Esophagus muscularis mucosa (tissue), 4 donors: ENCODE data around the gene SLC13A3. TPM values are rescaled to one million over a fixed set of nuclear protein-coding genes. Genes with fewer than 3 reads are reported as not detected.

ENCODE experiments used
- DNase-seq: peaks from one replicate; pipeline ENCODE4 v3.0.0-alpha.2; 2017; ENCODE audit errors: extremely low spot score
- H3K27ac ChIP-seq, 4 donors: fragments of 200-600 bp; sonication (generic); replicated peaks in 1 of 4; 1 replicate in 3 of 4; 2 replicates in 1 of 4; pipeline ENCODE4 v1.5.1; 2016 to 2019; ENCODE audit warnings: mild to moderate bottlenecking in 1 of 4
- H3K27me3 ChIP-seq, 4 donors: fragments of 200-600 bp; sonication (generic); one replicate each; pipeline versions ENCODE4 v1.5.1 to v1.6.0; 2016 to 2019
- H3K36me3 ChIP-seq, 4 donors: fragments of 200-600 bp; sonication (generic); one replicate each; pipeline ENCODE4 v1.5.1; 2016 to 2019
- H3K4me1 ChIP-seq, 4 donors: fragments of 200-600 bp; sonication (generic); one replicate each; pipeline ENCODE4 v1.5.1; 2016 to 2019
- H3K4me3 ChIP-seq, 4 donors: fragments of 200-600 bp; sonication (generic); 1 replicate in 2 of 4; 2 replicates in 2 of 4; pipeline ENCODE4 v1.5.1; 2016 to 2019; ENCODE audit warnings: mild to moderate bottlenecking in 4 of 4, moderate library complexity in 1 of 4
- H3K9me3 ChIP-seq, 4 donors: fragments of 200-600 bp; sonication (generic); 1 replicate in 3 of 4; 2 replicates in 1 of 4; pipeline ENCODE4 v1.5.1; 2016 to 2019
- EP300 ChIP-seq: sonication (generic); formaldehyde crosslinking; IDR thresholded peaks from one replicate; pipeline ENCODE4 v1.6.1; 2017; ENCODE audit warnings: antibody characterized with exemption
- POLR2A ChIP-seq: fragments of 450-650 bp; IDR thresholded peaks from one replicate; pipeline ENCODE4 v1.6.1; 2017; ENCODE audit warnings: antibody characterized with exemption, moderate library complexity, mild to moderate bottlenecking, low read depth
- POLR2AphosphoS5 ChIP-seq, 2 donors: sonication (generic); formaldehyde crosslinking; IDR thresholded peaks; one replicate each; pipeline ENCODE4 v1.6.1; 2017; ENCODE audit warnings: antibody characterized with exemption in 2 of 2
- WGBS: methylation state at CpG from one replicate; pipeline ENCODE4 v1.1.5; 2018; 5-methylcytosine and 5-hydroxymethylcytosine counted together
- intact Hi-C: fragments of 100-400 bp; cut with DNase I; formaldehyde crosslinking; loops from one replicate; pipeline ENCODE4 v1.15.1; 2023
- total RNA-seq, 4 donors: library from RNA; depleted of rRNA; stranded (reverse); fragments of >200 nt; gene quantifications; one replicate each; pipeline versions ENCODE4 v1.1.0 to v1.2.1, GENCODE V29; 2016
- TF ChIP-seq, protein P1 (sequence below), 3 experiments: fragments of 200-600 bp in 2 of 3; fragments of 450-650 bp in 1 of 3; sonication (generic) in 2 of 3; IDR thresholded peaks; one replicate each; pipeline ENCODE4 v1.5.1; 2017 to 2019; ENCODE audit warnings: antibody characterized with exemption in 3 of 3, mild to moderate bottlenecking in 2 of 3, moderate library complexity in 1 of 3

Gene SLC13A3
- total RNA-seq, 4 donors from 2014 or later: 0.42 to 0.66 (median 0.61) TPM

DNA sequence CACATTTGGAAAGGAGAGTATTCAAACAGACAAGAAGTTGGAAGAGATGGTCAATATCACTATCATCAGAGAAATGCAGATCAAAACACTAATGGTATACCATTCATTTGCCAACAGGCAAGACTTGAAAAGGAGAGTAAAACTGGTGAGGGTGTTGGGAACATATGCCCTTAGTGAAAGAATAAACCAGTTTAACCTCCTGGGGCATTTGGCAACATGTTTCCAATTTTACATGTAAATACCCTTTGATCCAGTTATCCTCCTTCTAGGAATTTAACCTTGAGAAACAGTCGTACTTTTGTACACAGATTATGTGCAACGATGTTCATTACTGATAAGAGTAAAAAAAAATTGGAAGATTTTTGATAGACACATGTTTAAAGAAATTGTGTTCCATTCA, 66.8 kb downstream of the SLC13A3 start:
- H3K27ac ChIP-seq: no peak overlapping the region
- H3K4me3 ChIP-seq: no peak overlapping the region
- no peak for DNase-seq
- H3K36me3 ChIP-seq: no peaks in the 10 kb centered on the region
- TF ChIP-seq, protein P1, sequence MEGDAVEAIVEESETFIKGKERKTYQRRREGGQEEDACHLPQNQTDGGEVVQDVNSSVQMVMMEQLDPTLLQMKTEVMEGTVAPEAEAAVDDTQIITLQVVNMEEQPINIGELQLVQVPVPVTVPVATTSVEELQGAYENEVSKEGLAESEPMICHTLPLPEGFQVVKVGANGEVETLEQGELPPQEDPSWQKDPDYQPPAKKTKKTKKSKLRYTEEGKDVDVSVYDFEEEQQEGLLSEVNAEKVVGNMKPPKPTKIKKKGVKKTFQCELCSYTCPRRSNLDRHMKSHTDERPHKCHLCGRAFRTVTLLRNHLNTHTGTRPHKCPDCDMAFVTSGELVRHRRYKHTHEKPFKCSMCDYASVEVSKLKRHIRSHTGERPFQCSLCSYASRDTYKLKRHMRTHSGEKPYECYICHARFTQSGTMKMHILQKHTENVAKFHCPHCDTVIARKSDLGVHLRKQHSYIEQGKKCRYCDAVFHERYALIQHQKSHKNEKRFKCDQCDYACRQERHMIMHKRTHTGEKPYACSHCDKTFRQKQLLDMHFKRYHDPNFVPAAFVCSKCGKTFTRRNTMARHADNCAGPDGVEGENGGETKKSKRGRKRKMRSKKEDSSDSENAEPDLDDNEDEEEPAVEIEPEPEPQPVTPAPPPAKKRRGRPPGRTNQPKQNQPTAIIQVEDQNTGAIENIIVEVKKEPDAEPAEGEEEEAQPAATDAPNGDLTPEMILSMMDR (IDR thresholded peaks at IDR 0.05): no peak
- TF ChIP-seq EP300 (no peak), POLR2AphosphoS5 (IDR thresholded peaks at IDR 0.05) (no peak), POLR2A (no peak)
- 75% methylated on average over 2 of the region's 2 CpGs for WGBS
- no peaks in the 10 kb centered on the region for H3K27me3 ChIP-seq
- intact Hi-C loops: no loop called here
- H3K9me3 ChIP-seq: no peaks in the 10 kb centered on the region
- H3K4me1 ChIP-seq: no peaks in the 10 kb centered on the region

DNA sequence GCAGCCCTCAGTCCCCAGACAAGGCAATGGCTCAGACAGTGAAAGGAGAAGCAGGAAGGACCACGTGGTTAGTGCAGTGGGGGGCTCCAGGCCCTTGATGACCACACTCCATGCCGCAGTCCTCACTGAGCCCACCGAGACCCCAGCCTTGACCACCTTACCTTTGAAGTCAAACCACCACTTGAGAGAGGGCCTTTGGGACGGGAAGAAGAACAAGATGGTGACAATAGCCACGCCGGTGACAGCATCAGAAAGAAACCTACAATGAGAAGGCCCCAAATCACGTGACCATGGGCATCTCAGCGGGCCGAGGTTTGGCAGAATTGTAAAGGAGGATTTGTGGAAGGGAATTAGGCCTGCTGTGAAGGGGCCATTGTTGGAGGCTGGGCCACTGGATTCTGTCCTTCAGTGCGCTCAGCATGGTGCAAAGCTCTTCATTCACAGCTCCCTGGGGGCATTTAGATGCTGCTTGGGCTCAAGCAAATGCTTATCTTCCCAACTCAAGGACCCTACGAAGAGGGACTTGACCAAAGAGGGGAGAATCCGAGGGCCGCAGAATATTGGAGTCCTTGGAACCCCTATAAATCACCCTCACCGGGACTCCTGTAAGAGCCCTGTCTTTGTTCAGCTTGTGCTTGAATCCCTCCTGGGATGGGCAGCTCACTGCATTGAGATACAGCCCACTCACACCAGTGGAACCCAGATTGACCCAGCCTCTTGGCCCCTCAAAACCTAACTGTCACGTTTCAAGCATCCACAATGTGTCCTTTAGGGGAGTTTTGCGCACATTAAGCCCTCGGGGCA, 67.6 kb downstream of the SLC13A3 start:
- no peaks in the 10 kb centered on the region for H3K4me1 ChIP-seq
- H3K36me3 ChIP-seq: no peaks in the 10 kb centered on the region
- no peak for DNase-seq
- WGBS: 76% methylated on average over 16 of the region's 17 CpGs
- H3K27ac ChIP-seq: no peak overlapping the region
- no peak overlapping the region for H3K4me3 ChIP-seq
- H3K9me3 ChIP-seq: no peaks in the 10 kb centered on the region
- no peak for TF ChIP-seq POLR2A
- no peak for TF ChIP-seq POLR2AphosphoS5 (IDR thresholded peaks at IDR 0.05)
- TF ChIP-seq, protein P1 (IDR thresholded peaks at IDR 0.05): no peak
- TF ChIP-seq EP300: no peak
- H3K27me3 ChIP-seq: no peaks in the 10 kb centered on the region
- intact Hi-C loops: no loop called here

DNA sequence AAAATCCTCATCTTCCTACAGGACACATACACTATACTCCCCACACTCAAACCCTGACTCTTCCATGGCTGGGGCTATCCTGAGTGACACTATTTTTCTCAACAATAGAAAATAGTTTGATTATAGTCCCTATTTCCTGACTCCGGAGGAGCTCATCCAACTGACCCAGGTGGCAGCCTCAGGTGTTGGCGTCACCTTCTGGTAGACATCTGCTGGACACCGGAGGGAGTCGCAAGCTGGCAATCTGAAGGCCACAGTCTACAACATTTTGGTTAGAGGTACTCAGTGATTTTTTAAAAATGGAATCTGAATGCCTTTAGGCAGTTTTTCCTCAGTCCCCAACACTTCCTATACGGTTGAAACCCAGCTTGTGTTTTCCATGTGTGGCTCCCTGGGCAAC, 68.6 kb downstream of the SLC13A3 start:
- Histone ChIP-seq H3K27ac (no peak overlapping the region), H3K4me3 (no peak overlapping the region), H3K36me3 (no peaks in the 10 kb centered on the region), H3K4me1 (no peaks in the 10 kb centered on the region), H3K27me3 (no peaks in the 10 kb centered on the region), H3K9me3 (no peaks in the 10 kb centered on the region)
- TF ChIP-seq, protein P1 (IDR thresholded peaks at IDR 0.05): no peak
- TF ChIP-seq POLR2A (no peak), EP300 (no peak), POLR2AphosphoS5 (IDR thresholded peaks at IDR 0.05) (no peak)
- intact Hi-C loops: no loop called here
- 83% methylated on average over 5 of the region's 5 CpGs for whole genome bisulfite sequencing
- DNase-seq: no peak

DNA sequence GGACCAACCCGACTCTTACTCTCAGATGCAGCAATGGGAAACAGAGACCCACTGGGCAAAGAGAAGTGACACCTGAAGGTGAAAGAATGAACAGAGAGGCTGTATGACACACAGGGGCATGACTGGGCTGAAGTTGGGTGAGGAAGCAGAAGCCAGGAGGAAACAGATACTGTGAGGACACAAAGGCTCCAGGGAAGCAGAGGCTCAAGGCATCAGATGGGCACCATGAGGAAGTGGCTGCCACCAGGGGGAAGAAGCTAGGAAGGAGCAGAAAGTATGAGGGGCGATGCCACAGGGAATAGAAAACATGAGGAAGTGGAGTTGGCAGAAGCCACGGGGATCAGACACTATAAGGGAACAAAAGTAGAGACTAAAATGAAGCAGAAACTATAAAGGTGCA, 69.9 kb downstream of the SLC13A3 start:
- DNase-seq: no peak
- intact Hi-C loops: no loop called here
- Histone ChIP-seq H3K4me3 (no peak overlapping the region), H3K27ac (no peak overlapping the region), H3K27me3 (no peaks in the 10 kb centered on the region), H3K9me3 (no peaks in the 10 kb centered on the region), H3K36me3 (no peaks in the 10 kb centered on the region), H3K4me1 (no peaks in the 10 kb centered on the region)
- 87% methylated on average over 3 of the region's 3 CpGs for WGBS
- TF ChIP-seq POLR2A (no peak), POLR2AphosphoS5 (IDR thresholded peaks at IDR 0.05) (no peak), EP300 (no peak)
- TF ChIP-seq, protein P1 (IDR thresholded peaks at IDR 0.05): no peak

DNA sequence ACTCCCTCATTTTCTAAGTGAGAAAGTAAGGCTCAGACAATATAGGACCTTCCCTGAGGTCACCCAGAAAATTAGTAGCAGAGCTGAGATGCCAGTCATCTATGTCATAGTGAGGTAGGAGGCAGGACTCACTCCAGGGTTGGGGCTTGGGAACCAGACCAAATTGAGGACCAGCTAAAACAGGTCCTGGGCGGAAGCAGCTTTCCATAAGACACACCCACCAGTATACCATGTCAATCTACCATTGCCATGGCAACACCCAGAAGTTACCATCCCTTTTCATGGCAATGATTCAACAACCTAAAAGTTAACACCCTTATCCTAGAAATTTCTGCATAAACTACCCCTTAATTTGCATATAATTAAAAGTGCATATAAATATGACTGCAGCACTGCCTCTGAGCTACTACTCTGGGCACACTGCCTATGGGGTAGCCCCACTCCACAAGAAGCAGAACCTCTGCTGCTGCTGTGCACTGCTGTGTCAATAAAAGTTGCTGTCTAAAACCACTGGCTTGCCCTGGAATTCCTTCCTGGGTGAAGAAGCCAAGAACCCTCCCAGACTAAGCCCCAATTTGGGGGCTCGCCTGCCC, 70.5 kb downstream of the SLC13A3 start:
- no peak for DNase-seq
- WGBS: 100% methylated on average over 2 of the region's 2 CpGs
- Histone ChIP-seq H3K27me3 (no peaks in the 10 kb centered on the region), H3K9me3 (no peaks in the 10 kb centered on the region), H3K4me1 (no peaks in the 10 kb centered on the region), H3K4me3 (no peak overlapping the region), H3K36me3 (no peaks in the 10 kb centered on the region), H3K27ac (no peak overlapping the region)
- TF ChIP-seq, protein P1 (IDR thresholded peaks at IDR 0.05): no peak
- TF ChIP-seq POLR2A (no peak), EP300 (no peak), POLR2AphosphoS5 (IDR thresholded peaks at IDR 0.05) (no peak)
- intact Hi-C loops: no loop called here
